Measurements from ENCODE around the gene CARHSP1. TPM values are rescaled to one million over a fixed set of nuclear protein-coding genes. Genes with fewer than 3 reads are reported as not detected.

Gene CARHSP1
- polyA plus RNA-seq, 3 donors: 32.0 to 60.3 (median 52.0) TPM

GRCh38 chr16:8900343-8900742, 31.5 kb upstream of the CARHSP1 start:
- Histone ChIP-seq H3K4me2 (replicated peaks; ENCODE audit: extremely low read depth, low read length, poor library complexity, severe bottlenecking) (no peak overlapping the region), H3K4me3 (replicated peaks in 1 of 3; ENCODE audit: low read depth in 2 of 3, low read length in 3 of 3) (no peak overlapping the region), H3K36me3 (replicated peaks in 1 of 2; ENCODE audit: control insufficient read depth in 1 of 2, insufficient read depth in 2 of 2, low read length in 2 of 2) (peaks cover 96 to 99% of the 10 kb centered on the region in 2 donors), H3K27me3 (ENCODE audit: control insufficient read depth in 2 of 2, insufficient read depth in 2 of 2, low read length in 2 of 2) (no peaks in the 10 kb centered on the region), H3K27ac (ENCODE audit: low read depth in 1 of 2, low read length in 2 of 2) (no peak overlapping the region), H3K79me2 (ENCODE audit: insufficient read depth, low read length) (no peaks in the 10 kb centered on the region), H3K9me3 (replicated peaks in 1 of 2; ENCODE audit: control insufficient read depth in 1 of 2, insufficient read depth in 1 of 2, low read length in 2 of 2) (no peaks in the 10 kb centered on the region), H4K20me1 (ENCODE audit: insufficient read depth, low read length) (peaks cover 45% of the 10 kb centered on the region), H3K9ac (ENCODE audit: insufficient read depth, low read length, poor library complexity, severe bottlenecking) (no peak overlapping the region), H3K4me1 (ENCODE audit: control insufficient read depth in 1 of 2, insufficient read depth in 2 of 2, low read length in 2 of 2) (no peaks in the 10 kb centered on the region), H2AFZ (ENCODE audit: insufficient read depth, low read depth, low read length, poor library complexity, severe bottlenecking) (no peak overlapping the region)
- Mint-ChIP-seq H3K9me3 (no peaks in the 10 kb centered on the region), H3K36me3 (peaks cover 89 to 97% of the 10 kb centered on the region in 2 donors), H3K4me3 (no peak overlapping the region), H3K4me1 (no peaks in the 10 kb centered on the region), H3K27me3 (ENCODE audit: low read depth in 3 of 3) (peaks cover 0 to 2% (median 0%) of the 10 kb centered on the region in 3 donors), H3K27ac (peak overlapping the region in 1 of 7 donors; percentile 58)
- WGBS (ENCODE audit: insufficient coverage): 100% methylated on average over 1 of the region's 5 CpGs
- no peak for TF ChIP-seq CTCF (IDR thresholded peaks at IDR 0.05)
- no peak for DNase-seq
- intact Hi-C loops (cut with micrococcal nuclease): loop anchor here (10.0 kb wide), 2 partner anchors 54 to 234 kb away; no protein-coding TSS in a partner anchor

GRCh38 chr16:8899709-8900317, 31.0 kb upstream of the CARHSP1 start:
- 91% methylated on average over 6 of the region's 9 CpGs for WGBS (ENCODE audit: insufficient coverage)
- Mint-ChIP-seq H3K27me3 (ENCODE audit: low read depth in 3 of 3) (peaks cover 0 to 2% (median 0%) of the 10 kb centered on the region in 3 donors), H3K4me1 (no peaks in the 10 kb centered on the region), H3K9me3 (no peaks in the 10 kb centered on the region), H3K27ac (peak overlapping the region in 1 of 7 donors; percentile 58), H3K4me3 (no peak overlapping the region), H3K36me3 (peaks cover 90 to 97% of the 10 kb centered on the region in 2 donors)
- Histone ChIP-seq H3K9ac (ENCODE audit: insufficient read depth, low read length, poor library complexity, severe bottlenecking) (no peak overlapping the region), H3K4me1 (ENCODE audit: control insufficient read depth in 1 of 2, insufficient read depth in 2 of 2, low read length in 2 of 2) (no peaks in the 10 kb centered on the region), H4K20me1 (ENCODE audit: insufficient read depth, low read length) (peaks cover 44% of the 10 kb centered on the region), H3K4me3 (replicated peaks in 1 of 3; ENCODE audit: low read depth in 2 of 3, low read length in 3 of 3) (no peak overlapping the region), H3K9me3 (replicated peaks in 1 of 2; ENCODE audit: control insufficient read depth in 1 of 2, insufficient read depth in 1 of 2, low read length in 2 of 2) (no peaks in the 10 kb centered on the region), H3K79me2 (ENCODE audit: insufficient read depth, low read length) (no peaks in the 10 kb centered on the region), H3K27me3 (ENCODE audit: control insufficient read depth in 2 of 2, insufficient read depth in 2 of 2, low read length in 2 of 2) (no peaks in the 10 kb centered on the region), H3K27ac (ENCODE audit: low read depth in 1 of 2, low read length in 2 of 2) (no peak overlapping the region), H3K4me2 (replicated peaks; ENCODE audit: extremely low read depth, low read length, poor library complexity, severe bottlenecking) (no peak overlapping the region), H2AFZ (ENCODE audit: insufficient read depth, low read depth, low read length, poor library complexity, severe bottlenecking) (no peak overlapping the region), H3K36me3 (replicated peaks in 1 of 2; ENCODE audit: control insufficient read depth in 1 of 2, insufficient read depth in 2 of 2, low read length in 2 of 2) (peaks cover 96 to 99% of the 10 kb centered on the region in 2 donors)
- TF ChIP-seq CTCF (IDR thresholded peaks at IDR 0.05): no peak
- no peak for DNase-seq
- intact Hi-C loops (cut with micrococcal nuclease): loop anchor here (10.0 kb wide), 2 partner anchors 55 to 235 kb away; no protein-coding TSS in a partner anchor
